ENCODE results near the gene EIF3D.
"Not testable (repeated sequence)": the region's sequence is repeated elsewhere in the genome, so short reads cannot be mapped to it uniquely, and the experiment has no call there.

EIF3D gene

GRCh38 chr22:36548606-36549005 lies 19.6 kb upstream of the EIF3D start:
- DNase-seq: no peak

- no peak for DNase-seq
Measured at GRCh38 chr22:36546932-36547331, 18.0 kb upstream of the EIF3D start.

DNA sequence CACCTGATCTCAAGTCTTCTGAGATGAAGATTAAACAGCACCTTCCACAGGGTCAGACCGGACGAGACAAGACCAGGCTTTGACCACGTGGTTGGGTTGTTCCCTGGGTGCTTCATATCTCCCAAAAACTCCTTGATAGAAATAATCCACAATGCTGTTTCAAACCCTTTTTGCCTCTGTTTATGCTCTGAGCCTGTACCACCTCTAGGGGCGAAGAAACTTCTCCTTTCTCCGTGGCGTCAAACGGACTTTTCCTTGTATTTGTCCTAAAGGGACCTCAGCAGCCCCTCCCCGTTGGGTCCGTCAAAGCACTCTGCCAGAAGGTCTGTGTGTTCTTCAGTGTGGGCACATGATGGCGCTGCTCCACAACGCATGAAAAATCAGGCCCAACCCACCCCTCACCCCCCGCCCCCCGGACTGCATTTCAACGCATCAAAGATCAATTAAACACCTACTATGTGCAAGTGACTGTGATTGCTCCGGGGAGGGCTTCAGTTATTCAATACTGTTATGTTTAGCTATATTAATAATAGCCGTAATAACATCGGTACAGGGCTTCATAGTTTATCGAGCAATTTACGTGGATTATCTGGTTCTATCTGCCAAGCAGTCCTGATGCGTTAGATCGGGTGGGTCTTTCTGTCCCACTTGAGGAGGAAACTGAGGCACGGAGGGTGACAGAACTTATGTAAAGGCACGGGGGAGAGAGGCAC lies 17.3 kb upstream of the EIF3D start:
- no peak for DNase-seq

GRCh38 chr22:36544107-36544620 lies 15.2 kb upstream of the EIF3D start:
- DNase-seq: no peak

DNA sequence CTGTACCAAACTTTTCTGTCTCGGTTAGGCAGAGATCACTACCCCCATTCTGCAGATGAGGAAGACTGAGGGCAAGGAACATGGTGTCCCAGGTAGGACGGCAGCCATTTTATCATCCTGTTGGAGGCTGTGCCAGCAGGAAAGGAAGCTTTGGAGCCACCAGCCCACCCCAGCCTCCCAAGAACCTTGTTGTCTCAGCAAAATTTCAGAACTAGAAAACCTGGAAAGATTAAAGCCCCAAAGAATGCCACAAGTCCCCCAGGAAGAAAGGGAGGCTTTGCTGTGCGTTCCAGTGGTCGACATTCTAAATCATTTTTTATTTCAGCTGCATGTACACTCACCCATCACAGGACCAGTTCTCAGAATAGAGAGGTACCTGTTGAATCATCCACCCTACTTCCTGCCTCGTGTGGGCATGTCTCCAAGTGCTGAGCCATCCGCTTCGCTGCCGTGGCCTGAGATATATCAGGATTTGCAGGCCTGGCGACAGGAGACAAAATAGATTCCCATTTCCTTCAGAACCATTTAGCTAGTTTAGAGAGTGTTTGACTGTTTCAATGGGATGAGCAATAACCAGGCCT lies 13.0 kb upstream of the EIF3D start:
- DNase-seq: no peak

GRCh38 chr22:36540867-36541642 lies 12.1 kb upstream of the EIF3D start:
- DNase-seq: no peak

- no peak for DNase-seq
Measured at GRCh38 chr22:36538529-36538928, 9.6 kb upstream of the EIF3D start.

DNA sequence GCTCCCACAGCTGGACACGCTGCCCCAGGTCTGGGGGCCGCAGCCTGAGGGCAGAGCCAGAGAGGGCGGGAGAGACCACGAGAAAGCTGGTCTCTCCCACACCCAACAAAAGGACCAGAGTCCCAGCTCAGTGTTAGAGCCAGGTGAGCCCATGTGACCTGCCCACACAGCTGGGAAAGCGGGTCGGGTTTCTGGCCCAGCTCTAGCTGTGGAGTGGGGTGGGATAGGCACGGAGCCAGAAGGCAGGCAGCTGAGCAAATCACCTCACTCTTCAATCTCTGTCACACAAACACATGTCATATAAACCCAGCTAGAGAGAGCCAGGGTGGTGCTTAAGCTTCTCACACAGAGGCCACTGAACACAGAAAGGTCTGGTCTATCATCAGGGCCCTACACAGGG lies 7.8 kb upstream of the EIF3D start:
- DNase-seq: no peak

GRCh38 chr22:36533320-36533719 lies 4.4 kb upstream of the EIF3D start:
- DNase-seq: not testable (repeated sequence)

GRCh38 chr22:36532466-36532865 lies 3.5 kb upstream of the EIF3D start:
- DNase-seq: no peak

DNA sequence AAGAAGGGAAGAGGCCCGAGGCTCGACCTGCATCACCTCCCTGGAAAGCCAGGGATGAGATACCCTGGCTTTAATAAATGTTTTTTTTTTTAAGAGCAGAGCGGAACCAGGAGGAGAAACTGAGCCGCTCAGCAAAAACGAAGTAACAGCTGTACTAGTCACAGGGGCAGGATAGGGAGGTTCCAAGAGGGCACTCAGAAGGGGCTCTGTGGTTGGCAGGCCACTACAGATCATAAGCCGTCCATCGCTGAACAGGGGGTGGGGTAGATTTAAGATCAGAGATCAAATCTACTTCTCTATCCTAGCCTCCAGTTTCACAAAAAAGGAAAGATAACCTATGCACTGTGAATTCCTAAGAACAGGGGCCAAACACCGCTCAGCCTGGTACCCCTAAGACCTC lies 625 bp downstream of the EIF3D start:
- no peak for DNase-seq

DNA sequence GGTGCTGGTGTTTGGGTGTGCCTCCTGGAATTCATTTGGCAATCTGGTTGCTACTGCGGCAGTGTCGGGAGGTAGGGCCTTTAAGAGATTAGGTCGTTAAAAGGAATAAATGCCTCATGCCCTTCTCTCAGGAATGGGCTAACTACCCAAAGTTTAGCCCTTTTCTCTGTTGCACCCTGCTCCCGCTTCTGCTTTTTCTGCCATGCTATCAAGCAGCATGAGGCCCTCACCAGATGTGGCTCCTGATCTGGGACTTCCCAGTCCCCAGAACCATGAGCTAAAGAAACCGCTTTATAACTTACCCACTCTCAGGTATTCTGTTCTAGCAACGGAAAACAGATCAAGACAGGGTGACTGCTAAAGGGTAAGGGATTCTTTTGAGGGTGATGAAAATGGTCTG lies 6.3 kb downstream of the EIF3D start:
- no peak for DNase-seq

- no peak for DNase-seq
Measured at GRCh38 chr22:36520423-36520822, 8.5 kb downstream of the EIF3D start.

DNA sequence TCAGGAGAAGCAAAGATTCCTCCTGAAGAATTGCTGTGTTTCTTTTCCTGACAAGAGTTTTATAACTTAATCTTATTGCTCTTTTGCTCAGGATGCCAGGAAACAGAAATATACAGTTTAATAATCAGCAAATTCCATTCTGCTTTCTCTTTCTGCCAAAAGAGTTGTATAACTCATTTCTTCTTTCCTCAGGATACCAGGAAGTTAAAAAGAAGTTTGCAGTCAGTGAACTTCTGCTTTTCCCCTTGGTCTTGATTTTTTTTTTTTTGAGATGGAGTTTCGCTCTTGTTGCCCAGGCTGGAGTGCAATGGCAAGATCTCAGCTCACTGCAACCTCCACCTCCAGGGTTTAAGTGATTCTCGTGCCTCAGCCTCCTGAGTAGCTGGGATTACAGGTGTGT lies 9.1 kb downstream of the EIF3D start:
- DNase-seq: not testable (repeated sequence)

DNA sequence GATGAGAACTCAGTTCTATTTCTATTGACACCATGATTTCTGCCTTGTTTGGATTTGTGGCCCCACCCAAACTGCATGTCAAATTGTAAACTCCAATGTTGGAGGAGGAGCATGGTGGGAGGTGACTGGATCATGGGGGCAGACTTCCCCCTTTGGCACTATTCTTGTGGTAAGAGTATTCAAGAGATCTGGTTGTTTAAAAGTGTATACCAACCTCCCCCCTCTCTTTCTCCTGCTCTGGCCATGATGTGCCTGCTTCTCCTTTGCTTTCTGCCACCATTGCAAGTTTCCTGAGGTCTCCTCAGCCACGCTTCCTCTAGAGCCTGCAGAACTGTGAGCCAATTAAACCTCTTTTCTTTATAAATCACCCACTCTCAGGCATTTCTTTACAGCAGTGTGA lies 14.2 kb downstream of the EIF3D start:
- no peak for DNase-seq

- no peak for DNase-seq
Measured at GRCh38 chr22:36512991-36513390, 16.0 kb downstream of the EIF3D start.

DNA sequence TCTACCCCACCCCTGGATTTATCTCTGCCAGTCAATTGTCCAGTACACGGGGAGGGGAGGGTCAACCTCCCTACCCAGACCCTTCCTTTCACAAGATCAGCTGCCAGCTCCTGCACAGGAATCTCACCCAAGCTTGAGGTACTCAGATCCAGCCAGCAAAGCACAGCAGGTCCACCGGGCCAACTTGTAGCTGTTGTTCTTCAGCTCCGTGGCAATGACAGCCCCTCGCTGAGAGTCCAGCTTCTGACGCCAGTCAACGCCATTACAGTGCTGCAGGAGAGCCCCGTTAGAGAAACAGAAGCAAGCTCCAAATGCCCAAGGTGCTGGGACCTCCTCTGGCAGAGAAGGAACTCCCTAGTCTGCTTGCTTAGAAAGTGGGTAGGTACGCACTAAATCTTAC lies 16.6 kb downstream of the EIF3D start:
- DNase-seq: no peak

- DNase-seq: no peak
Measured at GRCh38 chr22:36510966-36511881, 17.7 kb downstream of the EIF3D start.

DNA sequence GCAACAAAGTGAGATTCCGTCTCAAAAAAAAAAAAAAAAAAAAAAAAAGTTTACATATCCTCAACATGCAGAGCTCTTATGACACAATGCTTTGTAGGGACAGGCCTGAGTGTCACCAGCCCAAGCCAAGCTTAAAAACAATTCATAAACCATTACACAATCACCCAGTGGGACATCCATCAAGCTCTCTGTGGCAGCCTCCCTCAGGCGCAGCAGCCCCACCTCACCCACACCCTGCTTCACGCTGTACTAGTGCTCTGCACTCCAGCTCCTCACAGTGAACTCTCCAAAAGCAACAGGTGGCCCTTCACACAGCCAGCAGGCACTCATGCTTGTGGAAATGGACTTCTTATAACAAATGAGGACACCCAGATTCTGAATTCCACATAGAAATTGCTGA lies 18.6 kb downstream of the EIF3D start:
- DNase-seq: no peak

- DNase-seq: no peak
Measured at GRCh38 chr22:36507518-36508010, 21.4 kb downstream of the EIF3D start.

DNA sequence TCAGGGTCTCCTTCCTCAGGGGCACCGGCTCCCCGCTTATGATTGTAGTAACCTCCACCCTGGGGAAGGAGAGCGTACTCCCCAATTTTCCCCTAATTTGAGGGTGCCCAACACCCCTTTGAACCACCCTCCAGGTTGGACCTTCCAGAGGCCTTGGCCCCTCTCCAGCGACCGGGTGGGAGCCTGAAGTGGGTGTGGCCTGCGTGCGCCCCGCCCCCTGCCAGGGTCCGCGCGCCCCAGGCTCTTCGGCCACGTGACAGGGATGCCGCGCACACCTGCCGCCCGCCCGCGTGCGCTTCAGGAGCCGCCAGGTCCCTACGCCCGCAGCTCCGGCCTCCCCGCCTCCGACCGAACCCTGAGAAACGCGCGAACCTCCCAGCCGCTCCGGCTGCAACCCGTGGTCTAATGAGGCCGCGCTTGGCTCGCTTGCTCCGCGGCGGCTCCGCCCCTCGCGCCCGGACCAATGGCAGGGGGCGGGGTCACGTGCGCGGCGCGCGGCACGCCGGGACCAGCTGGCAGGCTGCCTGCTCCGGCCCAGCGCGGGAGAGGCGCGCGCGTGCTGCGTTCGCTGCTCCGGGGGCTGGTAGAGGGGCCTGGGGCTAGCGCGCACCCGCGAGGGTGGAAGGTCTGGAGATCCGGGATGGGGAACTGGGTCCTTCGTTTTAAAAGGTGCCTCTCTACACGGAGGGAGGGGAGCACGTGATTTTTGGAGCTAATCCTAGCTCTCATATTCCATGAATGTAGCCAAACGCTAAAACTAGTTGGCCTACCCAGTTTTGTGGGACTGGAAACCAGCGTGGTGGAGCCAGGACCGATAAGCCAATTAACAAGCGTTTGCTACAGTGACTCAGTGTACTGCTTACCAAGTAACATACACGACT lies 22.1 kb downstream of the EIF3D start, which contains the start of gene FOXRED2:
FOXRED2 (minus strand) TSS at position 404 of the 881 bp plus-strand sequence. CDS start 618 bp downstream, outside the sequence.
- DNase-seq: peak; percentile 63

Data from GOT3 (cell line).